ENCODE results near the gene SDK2. TPM values are rescaled to one million over a fixed set of nuclear protein-coding genes. Genes with fewer than 3 reads are reported as not detected.

SDK2 gene
- total and polyA plus RNA-seq, 9 of the 15 experiments (the other 6 are each of a cell fraction or from before 2014, with no cell fraction given): 0.04 TPM; not detected in 8

DNA sequence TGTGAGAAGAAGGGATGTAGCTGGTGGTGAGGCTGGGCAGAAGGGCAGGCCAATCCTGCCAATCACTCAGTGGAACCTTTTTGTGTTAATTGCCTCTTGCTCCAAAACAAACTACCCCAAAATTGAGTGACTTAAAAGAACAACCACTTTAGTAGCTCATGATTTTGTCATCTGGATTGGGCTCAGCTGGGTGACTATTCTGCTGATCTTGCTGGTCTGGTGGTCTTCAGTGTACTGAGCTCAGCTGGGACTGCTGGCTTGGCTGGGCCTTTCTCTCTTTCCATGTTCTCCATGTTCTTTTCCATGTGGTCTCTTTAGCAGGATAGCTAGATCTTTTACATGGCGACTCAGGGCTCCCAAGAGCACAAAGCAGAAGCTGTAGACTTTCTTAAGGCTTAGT lies 37.7 kb upstream of the SDK2 start:
- 0% methylated on average over 1 of the region's 1 CpG for WGBS (ENCODE audit: insufficient coverage, low coverage, missing lambda C conversion rate)
- DNase-seq (ENCODE audit: extremely low read depth in 1 of 4, low spot score in 3 of 4) (no peak), ATAC-seq (no peak), FAIRE-seq (no peak)
- intact Hi-C loops (cut with micrococcal nuclease) (no loop called here), in situ Hi-C loops (cut with MboI) (no loop called here)
- Histone ChIP-seq H3K4me1 (replicated peaks in 1 of 2; ENCODE audit: control insufficient read depth in 2 of 2, insufficient read depth in 2 of 2, low read length in 2 of 2) (no peaks in the 10 kb centered on the region), H3K27ac (ENCODE audit: extremely low read depth, low read depth, low read length) (no peak overlapping the region), H3K79me2 (ENCODE audit: control insufficient read depth, insufficient read depth, low read length) (no peaks in the 10 kb centered on the region), H3K9me3 (replicated peaks; ENCODE audit: control insufficient read depth, insufficient read depth, low read depth, low read length) (no peaks in the 10 kb centered on the region), H3K36me3 (ENCODE audit: control insufficient read depth, insufficient read depth, low read length) (no peaks in the 10 kb centered on the region), H3K4me2 (ENCODE audit: insufficient read depth, low read length) (no peak overlapping the region), H3K9ac (ENCODE audit: insufficient read depth in 1 of 2, low read depth in 2 of 2, low read length in 2 of 2) (no peak overlapping the region), H2AFZ (ENCODE audit: low read depth, low read length) (no peak overlapping the region), H3K27me3 (ENCODE audit: control insufficient read depth in 2 of 2, insufficient read depth in 2 of 2, low read length in 2 of 2) (no peaks in the 10 kb centered on the region), H3K4me3 (no peak overlapping the region), H3K9me1 (ENCODE audit: control insufficient read depth, insufficient read depth, low read length) (peaks cover 4% of the 10 kb centered on the region), H4K20me1 (replicated peaks; ENCODE audit: control insufficient read depth, insufficient read depth, low read length) (no peaks in the 10 kb centered on the region)
- CTCF ChIA-PET (ENCODE audit: low intra/inter-chr PET ratio): no interaction called here
- POLR2A ChIA-PET: interaction anchor here (0.7 kb wide), 1 partner anchor 14 kb away, joined by 3 read pairs; no protein-coding TSS in a partner anchor
- TF ChIP-seq ZNF764 (CRISPR knock-in tag; IDR thresholded peaks at IDR 0.05; ENCODE audit: low read depth) (no peak), ZNF785 (CRISPR knock-in tag; IDR thresholded peaks at IDR 0.05) (no peak), KDM1A (IDR thresholded peaks at IDR 0.05) (no peak), MEIS2 (IDR thresholded peaks at IDR 0.05; ENCODE audit: partially characterized antibody) (no peak), SP1 (CRISPR knock-in tag; IDR thresholded peaks at IDR 0.05) (no peak), NCOR1 (IDR thresholded peaks at IDR 0.05) (no peak), ZNF197 (CRISPR knock-in tag; IDR thresholded peaks at IDR 0.05; ENCODE audit: low read depth) (no peak), TARDBP (IDR thresholded peaks at IDR 0.05) (no peak), HIVEP1 (CRISPR knock-in tag; IDR thresholded peaks at IDR 0.05) (no peak), ZNF41 (CRISPR knock-in tag; conservative IDR thresholded peaks at IDR 0.05) (no peak), CHD1 (IDR thresholded peaks at IDR 0.05; ENCODE audit: low read length) (no peak), MCM3 (IDR thresholded peaks at IDR 0.05) (no peak)
- TF ChIP-seq, protein P1, sequence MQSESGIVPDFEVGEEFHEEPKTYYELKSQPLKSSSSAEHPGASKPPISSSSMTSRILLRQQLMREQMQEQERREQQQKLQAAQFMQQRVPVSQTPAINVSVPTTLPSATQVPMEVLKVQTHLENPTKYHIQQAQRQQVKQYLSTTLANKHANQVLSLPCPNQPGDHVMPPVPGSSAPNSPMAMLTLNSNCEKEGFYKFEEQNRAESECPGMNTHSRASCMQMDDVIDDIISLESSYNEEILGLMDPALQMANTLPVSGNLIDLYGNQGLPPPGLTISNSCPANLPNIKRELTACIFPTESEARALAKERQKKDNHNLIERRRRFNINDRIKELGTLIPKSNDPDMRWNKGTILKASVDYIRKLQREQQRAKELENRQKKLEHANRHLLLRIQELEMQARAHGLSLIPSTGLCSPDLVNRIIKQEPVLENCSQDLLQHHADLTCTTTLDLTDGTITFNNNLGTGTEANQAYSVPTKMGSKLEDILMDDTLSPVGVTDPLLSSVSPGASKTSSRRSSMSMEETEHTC (IDR thresholded peaks at IDR 0.05): no peak
- no TSS peak for BruUV-seq (replicated peaks)

Data from K562 (cell line).